Lung (tissue), 12 donors: ENCODE results near the gene RNASE4. TPM values are rescaled to one million over a fixed set of nuclear protein-coding genes. Genes with fewer than 3 reads are reported as not detected.
"Not testable (repeated sequence)": the region's sequence is repeated elsewhere in the genome, so short reads cannot be mapped to it uniquely, and the experiment has no call there.

ENCODE experiments used
- ATAC-seq: fragments of 200-7000 bp; cut with Tn5 transposase; one replicate; pipeline ENCODE4 v1.9.1; 2020; ENCODE audit warnings: moderate number of reproducible peaks; ENCODE audit not compliant: insufficient read depth, low FRiP score
- DNase-seq, 3 donors: peaks; one replicate each; pipeline ENCODE4 v3.0.0-alpha.2; 2013 to 2017
- H3K27ac ChIP-seq, 2 donors: one replicate each; pipeline ENCODE4 v1.5.1; 2013; ENCODE audit warnings: mild to moderate bottlenecking in 2 of 2, moderate library complexity in 2 of 2, control low read depth in 1 of 2, inconsistent platforms in 1 of 2, low read depth in 1 of 2, low read length in 1 of 2
- H3K27me3 ChIP-seq, 3 donors: one replicate each; pipeline ENCODE4 v1.5.1; 2013; ENCODE audit warnings: low read length in 2 of 3; ENCODE audit not compliant: control insufficient read depth in 3 of 3, insufficient read depth in 3 of 3
- H3K36me3 ChIP-seq, 4 donors: one replicate each; pipeline ENCODE4 v1.5.1; 2013; ENCODE audit warnings: low read length in 4 of 4, mild to moderate bottlenecking in 1 of 4, moderate library complexity in 1 of 4; ENCODE audit not compliant: control insufficient read depth in 4 of 4, insufficient read depth in 4 of 4
- H3K4me1 ChIP-seq, 5 donors: one replicate each; pipeline ENCODE4 v1.5.1; 2013; ENCODE audit warnings: low read length in 5 of 5, mild to moderate bottlenecking in 2 of 5, moderate library complexity in 1 of 5; ENCODE audit not compliant: control insufficient read depth in 5 of 5, insufficient read depth in 5 of 5
- H3K4me3 ChIP-seq: one replicate; pipeline ENCODE4 v1.5.1; 2013; ENCODE audit warnings: mild to moderate bottlenecking, control low read depth, moderate library complexity
- H3K9ac ChIP-seq, 2 donors: one replicate each; pipeline ENCODE4 v1.5.1; 2013; ENCODE audit warnings: low read length in 2 of 2, control low read depth in 1 of 2; ENCODE audit not compliant: insufficient read depth in 1 of 2
- H3K9me3 ChIP-seq, 4 donors: one replicate each; pipeline ENCODE4 v1.5.1; 2013; ENCODE audit warnings: low read length in 3 of 4, mild to moderate bottlenecking in 1 of 4, moderate library complexity in 1 of 4; ENCODE audit not compliant: control insufficient read depth in 4 of 4, insufficient read depth in 3 of 4
- CTCF ChIP-seq: IDR thresholded peaks from 2 replicates; pipeline ENCODE4 v1.5.1; 2012; ENCODE audit warnings: mild to moderate bottlenecking; ENCODE audit errors: control extremely low read depth, extremely low read depth
- WGBS, 2 donors: extraction: QIAGEN DNeasy Blood & Tissue Kit; methylation state at CpG; one replicate each; pipeline ENCODE4 v1.1.7; 2013; 5-methylcytosine and 5-hydroxymethylcytosine counted together
- polyA plus RNA-seq, 2 donors: library from polyadenylated mRNA; stranded (reverse); fragments of 200-250 nt; gene quantifications; one replicate each; pipeline ENCODE4 v1.2.1, GENCODE V29; 2013
- total RNA-seq, 2 donors: library from RNA; depleted of rRNA in 1 of 2; stranded (reverse); fragments of >200 nt in 1 of 2; gene quantifications; one replicate each; pipeline ENCODE4 v1.2.1, GENCODE V29; 2014 to 2021
- donor health status: control.
- donor health status: control.
- donor health status: Bipolar disorder and iron deficiency.
- donor health status: healthy.
- donor health status: DM: yes; HTN: yes; CAD: no.

The RNASE4 gene
- total and polyA plus RNA-seq, 4 donors, result 14.5 to 51.9 (median 28.6) TPM

- TF ChIP-seq CTCF, result no peak
- no peaks in the 10 kb centered on the region for H3K4me1 ChIP-seq
- no peak overlapping the region for H3K9ac ChIP-seq
- no peak overlapping the region for H3K27ac ChIP-seq
- DNase-seq (no peak), ATAC-seq (no peak)
- no peaks in the 10 kb centered on the region for H3K27me3 ChIP-seq
- no peak overlapping the region for H3K4me3 ChIP-seq
- H3K9me3 ChIP-seq, result no peaks in the 10 kb centered on the region
- H3K36me3 ChIP-seq, result peaks cover 0 to 7% (median 4%) of the 10 kb centered on the region in 4 donors
These were observed 13.6 kb downstream of the RNASE4 start for GRCh38 chr14:20698018-20698329.

GRCh38 chr14:20698934-20699333 is 14.6 kb downstream of the RNASE4 start:
- peaks cover 0 to 5% (median under 1%) of the 10 kb centered on the region in 4 donors for H3K36me3 ChIP-seq
- no peaks in the 10 kb centered on the region for H3K9me3 ChIP-seq
- no peak overlapping the region for H3K4me3 ChIP-seq
- no peaks in the 10 kb centered on the region for H3K27me3 ChIP-seq
- no peaks in the 10 kb centered on the region for H3K4me1 ChIP-seq
- no peak overlapping the region for H3K9ac ChIP-seq
- no peak for ATAC-seq
- no peak for TF ChIP-seq CTCF
- H3K27ac ChIP-seq, result no peak overlapping the region
- 81 to 90% methylated on average over 5 of the region's 5 CpGs for WGBS, 2 donors
- DNase-seq, result no peak

- Histone ChIP-seq H3K9me3 (no peaks in the 10 kb centered on the region), H3K27ac (no peak overlapping the region), H3K36me3 (peaks cover 0 to 5% (median 0%) of the 10 kb centered on the region in 4 donors), H3K4me3 (no peak overlapping the region), H3K4me1 (no peaks in the 10 kb centered on the region), H3K9ac (no peak overlapping the region), H3K27me3 (no peaks in the 10 kb centered on the region)
- TF ChIP-seq CTCF, result no peak
- DNase-seq (no peak), ATAC-seq (no peak)
These were observed 15.6 kb downstream of the RNASE4 start for GRCh38 chr14:20699931-20700330.

- H3K4me3 ChIP-seq, H3K27me3 ChIP-seq, H3K9me3 ChIP-seq, H3K4me1 ChIP-seq, H3K9ac ChIP-seq, ATAC-seq, H3K36me3 ChIP-seq, H3K27ac ChIP-seq, DNase-seq: not testable (repeated sequence)
- WGBS, 2 donors, result 94 to 96% methylated on average over 7 of the region's 7 CpGs
These were observed 16.6 kb downstream of the RNASE4 start for GRCh38 chr14:20700965-20701364.
